ENCODE measurements around the gene PLPP7.
"Not testable (repeated sequence)": the region's sequence is repeated elsewhere in the genome, so short reads cannot be mapped to it uniquely, and the experiment has no call there.

The PLPP7 gene

DNA sequence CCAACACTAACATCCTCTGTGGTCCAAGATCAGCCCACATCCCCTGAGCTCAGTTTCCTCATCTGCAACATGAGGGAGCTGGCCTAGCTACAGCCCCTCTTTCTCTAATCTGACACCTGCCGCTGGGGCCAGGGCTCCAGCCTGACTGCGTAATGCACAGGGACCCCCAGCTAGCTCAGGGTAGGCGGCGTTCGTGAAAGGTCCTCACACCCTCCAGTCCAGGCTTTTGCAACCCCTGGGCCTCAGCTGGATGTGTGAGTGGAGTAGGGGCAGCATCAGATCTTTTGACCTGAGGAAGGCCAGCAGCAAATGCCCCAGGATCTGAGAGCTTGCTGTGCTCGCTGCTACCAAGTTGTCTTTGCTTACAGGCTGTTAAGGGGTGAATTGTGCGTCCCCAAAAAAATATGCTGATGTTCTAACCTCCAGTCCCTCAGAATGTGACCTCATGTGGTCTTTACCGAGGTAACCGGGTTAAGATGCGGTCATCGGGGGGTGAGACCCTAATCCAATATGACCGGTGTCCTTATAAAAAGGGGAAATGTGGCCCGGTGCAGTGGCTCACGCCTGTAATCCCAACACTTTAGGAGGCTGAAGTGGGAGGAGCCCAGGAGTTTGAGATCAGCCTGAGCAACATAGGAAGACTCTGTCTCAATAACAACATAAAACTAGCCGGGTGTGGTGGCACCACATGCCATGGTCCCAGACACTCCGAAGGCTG, 47.8 kb downstream of the PLPP7 start:
- no peak for DNase-seq

DNA sequence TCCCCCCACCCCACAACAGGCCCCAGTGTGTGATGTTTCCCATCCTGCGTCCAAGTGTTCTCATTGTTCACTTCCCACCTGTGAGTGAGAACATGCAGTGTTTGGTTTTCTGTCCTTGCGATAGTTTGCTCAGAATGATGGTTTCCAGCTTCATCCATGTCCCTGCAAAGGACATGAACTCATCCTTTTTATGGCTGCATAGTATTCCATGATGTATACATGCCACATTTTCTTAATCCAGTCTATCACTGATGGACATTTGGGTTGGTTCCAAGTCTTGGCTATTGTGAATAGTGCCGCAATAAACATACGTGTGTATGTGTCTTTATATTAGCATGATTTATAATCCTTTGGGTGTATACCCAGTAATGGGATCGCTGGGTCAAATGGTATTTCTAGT, 49.7 kb downstream of the PLPP7 start:
- not testable (repeated sequence) for DNase-seq

DNA sequence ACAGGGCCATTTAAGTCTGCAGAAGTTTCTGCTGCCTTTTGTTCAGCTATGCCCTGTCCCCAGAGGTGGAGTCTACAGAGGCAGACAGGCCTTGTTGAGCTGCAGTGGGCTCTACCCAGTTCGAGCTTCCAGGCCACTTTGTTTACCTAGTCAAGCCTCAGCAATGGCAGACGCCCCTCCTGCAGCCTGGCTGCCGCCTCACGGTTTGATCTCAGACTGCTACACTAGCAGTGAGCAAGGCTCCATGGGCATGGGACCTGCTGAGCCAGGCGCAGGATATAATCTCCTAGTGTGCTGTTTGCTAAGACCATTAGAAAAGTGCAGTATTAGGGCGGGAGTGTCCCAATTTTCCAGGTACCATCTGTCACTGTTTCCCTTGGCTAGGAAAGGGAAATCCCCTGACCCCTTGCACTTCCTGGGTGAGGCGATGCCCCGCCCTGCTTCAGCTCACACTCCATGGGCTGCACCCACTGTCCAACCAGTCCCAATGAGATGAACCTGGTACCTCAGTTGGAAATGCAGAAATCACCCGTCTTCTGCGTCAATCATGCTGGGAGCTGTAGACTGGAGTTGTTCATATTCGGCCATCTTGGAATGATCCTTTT, 55.5 kb downstream of the PLPP7 start:
- not testable (repeated sequence) for DNase-seq

DNA sequence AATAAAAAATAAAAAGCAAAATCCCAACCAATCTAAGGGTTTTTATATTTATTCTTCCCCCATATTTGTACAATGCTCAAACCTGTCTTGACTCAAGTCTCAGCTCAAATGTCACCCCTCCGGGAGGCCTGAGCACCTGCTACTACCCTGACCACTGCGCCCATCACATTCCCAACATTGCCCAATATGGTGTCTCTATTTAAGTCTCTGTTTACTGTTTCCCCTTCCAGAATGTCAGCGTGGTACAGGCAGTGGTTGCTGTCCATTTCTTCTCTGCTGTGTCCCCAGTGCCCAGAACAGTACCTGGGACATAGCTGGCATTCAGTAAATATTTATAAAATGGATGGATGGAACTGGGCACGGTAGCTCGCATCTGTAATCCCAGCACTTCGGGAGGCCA, 57.0 kb downstream of the PLPP7 start:
- DNase-seq: no peak

DNA sequence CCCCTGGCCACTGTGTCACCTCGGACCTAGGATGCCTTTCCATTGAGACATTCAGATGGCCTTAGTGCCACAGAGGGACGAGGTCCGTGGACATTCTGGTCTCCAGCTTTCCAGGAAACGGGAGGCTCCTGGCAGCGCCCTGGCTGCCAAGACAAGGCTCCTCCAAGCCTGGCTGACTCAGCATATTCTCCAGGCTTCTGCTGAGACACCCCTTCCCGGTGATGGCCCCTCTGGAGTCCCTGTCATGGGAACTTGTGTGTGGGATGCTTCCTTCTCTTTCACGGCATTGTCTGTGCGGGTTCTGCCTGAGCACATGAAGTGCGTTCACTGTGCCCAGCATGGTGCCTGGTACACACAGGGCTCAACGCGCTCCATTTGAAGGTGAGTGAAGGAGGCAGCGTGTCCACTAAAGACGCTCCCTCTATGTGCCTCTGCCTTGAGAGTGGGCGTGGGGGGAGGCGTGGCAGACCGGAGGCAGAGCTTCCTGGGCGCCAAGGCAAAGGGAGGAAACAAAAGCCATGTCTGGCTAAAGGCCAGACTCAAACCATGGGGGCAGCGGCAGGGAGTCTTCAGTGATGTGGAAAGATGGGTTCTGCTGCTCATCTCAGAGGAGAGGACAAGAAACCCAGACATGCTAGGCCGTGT, 58.0 kb downstream of the PLPP7 start:
- no peak for DNase-seq

DNA sequence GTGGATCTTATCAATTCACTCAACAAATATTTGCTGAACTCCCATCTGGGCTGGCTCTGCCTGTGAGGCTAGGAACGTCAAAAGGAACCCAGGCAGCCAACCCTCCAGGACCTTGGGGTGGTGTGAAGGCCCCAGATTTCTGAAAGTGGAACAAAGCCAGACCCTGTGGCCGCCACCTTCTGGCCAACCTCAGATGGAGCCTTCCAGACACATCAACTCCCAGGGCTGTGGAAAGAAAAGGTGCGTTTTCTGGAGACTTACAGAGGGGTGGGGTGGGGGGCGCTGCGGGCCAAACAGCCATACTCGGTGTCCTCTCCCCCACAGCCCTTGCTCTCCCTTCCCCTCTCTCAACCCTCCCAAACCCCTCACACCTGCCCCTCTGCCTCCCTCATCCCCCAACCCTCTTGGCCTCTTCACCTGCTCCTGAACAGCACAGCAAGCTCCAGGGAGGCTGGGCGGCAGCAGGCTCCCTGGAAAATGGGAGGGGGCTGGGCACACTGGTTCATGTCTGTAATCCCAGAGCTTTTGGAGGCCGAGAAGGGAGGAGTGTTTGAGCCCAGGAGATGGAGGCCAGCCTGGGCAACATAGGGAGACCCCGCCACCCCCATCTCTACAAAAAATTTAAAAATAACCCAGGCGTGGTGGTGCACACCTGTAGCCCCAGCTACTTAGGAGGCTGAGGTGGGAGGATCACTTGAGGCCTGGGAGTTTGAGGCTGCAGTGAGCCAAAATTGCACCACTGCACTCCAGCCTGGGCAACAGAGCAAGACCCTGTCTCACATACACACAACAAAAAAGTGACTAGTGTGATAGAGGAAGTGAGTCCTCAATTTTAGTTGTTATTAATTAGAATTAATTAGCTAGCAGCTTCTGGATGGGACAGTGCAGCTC, 59.4 kb downstream of the PLPP7 start:
- DNase-seq: no peak

GRCh38 chr9:131349522-131349880, 60.0 kb downstream of the PLPP7 start:
- no peak for DNase-seq

GRCh38 chr9:131349881-131350563, 60.5 kb downstream of the PLPP7 start:
- peak; percentile 80 for DNase-seq

DNA sequence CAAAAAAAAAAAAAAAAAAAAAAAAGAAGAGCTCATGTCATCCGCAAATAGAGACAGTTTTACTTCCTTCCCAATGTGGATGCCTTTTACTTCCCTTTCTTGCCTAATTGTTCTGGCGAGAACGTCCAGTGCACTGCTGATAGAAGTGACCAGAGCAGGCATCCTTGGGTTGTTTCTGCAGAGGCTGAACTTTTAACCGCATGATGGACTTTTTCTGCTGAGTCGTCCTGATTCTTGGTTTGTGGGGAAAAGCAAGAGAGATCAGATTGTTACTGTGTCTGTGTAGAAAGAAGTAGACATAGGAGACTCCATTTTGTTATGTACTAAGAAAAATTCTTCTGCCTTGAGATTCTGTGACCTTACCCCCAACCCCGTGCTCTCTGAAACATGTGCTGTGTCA, 67.0 kb downstream of the PLPP7 start:
- DNase-seq: not testable (repeated sequence)

DNA sequence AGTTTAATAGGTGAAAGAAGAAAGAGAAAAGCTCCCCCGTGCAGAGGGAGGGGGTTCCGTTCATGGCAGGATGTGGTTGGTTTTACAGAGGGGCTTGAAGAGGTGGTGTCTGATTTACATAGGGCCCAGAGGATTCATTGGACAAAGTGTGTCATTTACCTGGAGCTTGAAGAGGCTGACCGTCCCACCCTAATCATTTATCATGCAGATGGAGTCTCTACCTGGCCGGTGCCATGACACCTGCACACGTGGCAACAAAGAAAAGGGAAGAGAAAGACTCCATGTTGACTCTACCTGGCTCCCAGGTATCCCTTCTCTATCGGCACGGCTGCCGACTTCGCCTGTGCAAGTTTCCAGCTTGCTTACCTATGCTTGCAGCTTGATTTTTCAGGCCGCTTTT, 69.0 kb downstream of the PLPP7 start:
- no peak for DNase-seq

Data from hematopoietic multipotent progenitor cell treated with erythropoietin and hydrocortisone succinate and interleukin-3 and kit ligand, for 8 days (in vitro differentiated cells).